K562 (cell line): ENCODE measurements around the gene ZFP42. TPM values are rescaled to one million over a fixed set of nuclear protein-coding genes. Genes with fewer than 3 reads are reported as not detected.

Experiments used
- polyA plus RNA-seq, 8 experiments: library from polyadenylated mRNA; depleted of rRNA in 4 of 8; stranded (reverse) in 5 of 8; unstranded in 3 of 8; fragments of >200 nt; fragmentation: Nextera tagmentation in 2 of 8; fragmentation: Illumina TruSeq in 1 of 8; extraction: Ambion mirVana in 2 of 8; extraction: Trizol in 1 of 8; gene quantifications; 2 replicates each; pipeline versions ENCODE4 v1.2.1 to v1.2.3, GENCODE V29; 2011 to 2014; ENCODE audit warnings: inconsistent platforms in 1 of 8, missing spikeins in 1 of 8
- total RNA-seq, 7 experiments: library from RNA; depleted of rRNA in 6 of 7; stranded (reverse); fragments of >200 nt in 6 of 7; fragmentation: Illumina TruSeq in 2 of 7; extraction: Trizol in 2 of 7; gene quantifications; 2 replicates each; pipeline versions ENCODE4 v1.2.1 to v1.2.3, GENCODE V29; 2011 to 2021; ENCODE audit warnings: low replicate concordance in 1 of 7
- TF ChIP-seq, protein P1 (sequence below): fragments of 200-600 bp; sonication (generic); IDR thresholded peaks from one replicate; pipeline ENCODE4 v1.6.1; 2012; ENCODE audit warnings: mild to moderate bottlenecking, low read depth, low read length, inconsistent platforms

Gene ZFP42
- total and polyA plus RNA-seq, 9 of the 15 experiments (the other 6 are each of a cell fraction or from before 2014, with no cell fraction given) = 0.09 to 0.64 (median 0.20) TPM

DNA sequence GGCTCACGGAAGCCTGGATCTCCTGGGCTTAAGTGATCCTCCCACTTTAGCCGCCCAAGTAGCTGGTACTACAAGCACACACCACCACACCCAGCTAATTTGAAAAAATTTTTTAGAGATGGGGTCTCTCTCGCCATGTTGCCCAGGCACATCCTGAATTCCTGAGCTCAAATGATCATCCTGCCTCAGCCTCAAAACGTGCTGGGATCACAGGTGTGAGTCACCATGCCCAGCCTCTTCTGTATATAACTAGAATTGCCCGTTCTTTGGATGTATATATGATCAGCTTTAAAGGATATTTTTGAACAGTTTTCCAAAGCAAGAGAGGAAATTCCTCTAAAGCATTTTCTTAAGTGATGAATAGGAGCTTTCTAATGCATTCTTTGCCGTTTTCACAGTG is 22.7 kb downstream of the ZFP42 start (continued):
- TF ChIP-seq, protein P1, sequence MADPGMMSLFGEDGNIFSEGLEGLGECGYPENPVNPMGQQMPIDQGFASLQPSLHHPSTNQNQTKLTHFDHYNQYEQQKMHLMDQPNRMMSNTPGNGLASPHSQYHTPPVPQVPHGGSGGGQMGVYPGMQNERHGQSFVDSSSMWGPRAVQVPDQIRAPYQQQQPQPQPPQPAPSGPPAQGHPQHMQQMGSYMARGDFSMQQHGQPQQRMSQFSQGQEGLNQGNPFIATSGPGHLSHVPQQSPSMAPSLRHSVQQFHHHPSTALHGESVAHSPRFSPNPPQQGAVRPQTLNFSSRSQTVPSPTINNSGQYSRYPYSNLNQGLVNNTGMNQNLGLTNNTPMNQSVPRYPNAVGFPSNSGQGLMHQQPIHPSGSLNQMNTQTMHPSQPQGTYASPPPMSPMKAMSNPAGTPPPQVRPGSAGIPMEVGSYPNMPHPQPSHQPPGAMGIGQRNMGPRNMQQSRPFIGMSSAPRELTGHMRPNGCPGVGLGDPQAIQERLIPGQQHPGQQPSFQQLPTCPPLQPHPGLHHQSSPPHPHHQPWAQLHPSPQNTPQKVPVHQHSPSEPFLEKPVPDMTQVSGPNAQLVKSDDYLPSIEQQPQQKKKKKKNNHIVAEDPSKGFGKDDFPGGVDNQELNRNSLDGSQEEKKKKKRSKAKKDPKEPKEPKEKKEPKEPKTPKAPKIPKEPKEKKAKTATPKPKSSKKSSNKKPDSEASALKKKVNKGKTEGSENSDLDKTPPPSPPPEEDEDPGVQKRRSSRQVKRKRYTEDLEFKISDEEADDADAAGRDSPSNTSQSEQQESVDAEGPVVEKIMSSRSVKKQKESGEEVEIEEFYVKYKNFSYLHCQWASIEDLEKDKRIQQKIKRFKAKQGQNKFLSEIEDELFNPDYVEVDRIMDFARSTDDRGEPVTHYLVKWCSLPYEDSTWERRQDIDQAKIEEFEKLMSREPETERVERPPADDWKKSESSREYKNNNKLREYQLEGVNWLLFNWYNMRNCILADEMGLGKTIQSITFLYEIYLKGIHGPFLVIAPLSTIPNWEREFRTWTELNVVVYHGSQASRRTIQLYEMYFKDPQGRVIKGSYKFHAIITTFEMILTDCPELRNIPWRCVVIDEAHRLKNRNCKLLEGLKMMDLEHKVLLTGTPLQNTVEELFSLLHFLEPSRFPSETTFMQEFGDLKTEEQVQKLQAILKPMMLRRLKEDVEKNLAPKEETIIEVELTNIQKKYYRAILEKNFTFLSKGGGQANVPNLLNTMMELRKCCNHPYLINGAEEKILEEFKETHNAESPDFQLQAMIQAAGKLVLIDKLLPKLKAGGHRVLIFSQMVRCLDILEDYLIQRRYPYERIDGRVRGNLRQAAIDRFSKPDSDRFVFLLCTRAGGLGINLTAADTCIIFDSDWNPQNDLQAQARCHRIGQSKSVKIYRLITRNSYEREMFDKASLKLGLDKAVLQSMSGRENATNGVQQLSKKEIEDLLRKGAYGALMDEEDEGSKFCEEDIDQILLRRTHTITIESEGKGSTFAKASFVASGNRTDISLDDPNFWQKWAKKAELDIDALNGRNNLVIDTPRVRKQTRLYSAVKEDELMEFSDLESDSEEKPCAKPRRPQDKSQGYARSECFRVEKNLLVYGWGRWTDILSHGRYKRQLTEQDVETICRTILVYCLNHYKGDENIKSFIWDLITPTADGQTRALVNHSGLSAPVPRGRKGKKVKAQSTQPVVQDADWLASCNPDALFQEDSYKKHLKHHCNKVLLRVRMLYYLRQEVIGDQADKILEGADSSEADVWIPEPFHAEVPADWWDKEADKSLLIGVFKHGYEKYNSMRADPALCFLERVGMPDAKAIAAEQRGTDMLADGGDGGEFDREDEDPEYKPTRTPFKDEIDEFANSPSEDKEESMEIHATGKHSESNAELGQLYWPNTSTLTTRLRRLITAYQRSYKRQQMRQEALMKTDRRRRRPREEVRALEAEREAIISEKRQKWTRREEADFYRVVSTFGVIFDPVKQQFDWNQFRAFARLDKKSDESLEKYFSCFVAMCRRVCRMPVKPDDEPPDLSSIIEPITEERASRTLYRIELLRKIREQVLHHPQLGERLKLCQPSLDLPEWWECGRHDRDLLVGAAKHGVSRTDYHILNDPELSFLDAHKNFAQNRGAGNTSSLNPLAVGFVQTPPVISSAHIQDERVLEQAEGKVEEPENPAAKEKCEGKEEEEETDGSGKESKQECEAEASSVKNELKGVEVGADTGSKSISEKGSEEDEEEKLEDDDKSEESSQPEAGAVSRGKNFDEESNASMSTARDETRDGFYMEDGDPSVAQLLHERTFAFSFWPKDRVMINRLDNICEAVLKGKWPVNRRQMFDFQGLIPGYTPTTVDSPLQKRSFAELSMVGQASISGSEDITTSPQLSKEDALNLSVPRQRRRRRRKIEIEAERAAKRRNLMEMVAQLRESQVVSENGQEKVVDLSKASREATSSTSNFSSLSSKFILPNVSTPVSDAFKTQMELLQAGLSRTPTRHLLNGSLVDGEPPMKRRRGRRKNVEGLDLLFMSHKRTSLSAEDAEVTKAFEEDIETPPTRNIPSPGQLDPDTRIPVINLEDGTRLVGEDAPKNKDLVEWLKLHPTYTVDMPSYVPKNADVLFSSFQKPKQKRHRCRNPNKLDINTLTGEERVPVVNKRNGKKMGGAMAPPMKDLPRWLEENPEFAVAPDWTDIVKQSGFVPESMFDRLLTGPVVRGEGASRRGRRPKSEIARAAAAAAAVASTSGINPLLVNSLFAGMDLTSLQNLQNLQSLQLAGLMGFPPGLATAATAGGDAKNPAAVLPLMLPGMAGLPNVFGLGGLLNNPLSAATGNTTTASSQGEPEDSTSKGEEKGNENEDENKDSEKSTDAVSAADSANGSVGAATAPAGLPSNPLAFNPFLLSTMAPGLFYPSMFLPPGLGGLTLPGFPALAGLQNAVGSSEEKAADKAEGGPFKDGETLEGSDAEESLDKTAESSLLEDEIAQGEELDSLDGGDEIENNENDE = no peak
